ENCODE data around the gene MFAP3L. TPM values are rescaled to one million over a fixed set of nuclear protein-coding genes. Genes with fewer than 3 reads are reported as not detected.

Gene MFAP3L
- total RNA-seq = 1 to 10 TPM in 3 of 4 donors, under 1 TPM in 1; 0.23 to 1.8 (median 1.1) TPM

DNA sequence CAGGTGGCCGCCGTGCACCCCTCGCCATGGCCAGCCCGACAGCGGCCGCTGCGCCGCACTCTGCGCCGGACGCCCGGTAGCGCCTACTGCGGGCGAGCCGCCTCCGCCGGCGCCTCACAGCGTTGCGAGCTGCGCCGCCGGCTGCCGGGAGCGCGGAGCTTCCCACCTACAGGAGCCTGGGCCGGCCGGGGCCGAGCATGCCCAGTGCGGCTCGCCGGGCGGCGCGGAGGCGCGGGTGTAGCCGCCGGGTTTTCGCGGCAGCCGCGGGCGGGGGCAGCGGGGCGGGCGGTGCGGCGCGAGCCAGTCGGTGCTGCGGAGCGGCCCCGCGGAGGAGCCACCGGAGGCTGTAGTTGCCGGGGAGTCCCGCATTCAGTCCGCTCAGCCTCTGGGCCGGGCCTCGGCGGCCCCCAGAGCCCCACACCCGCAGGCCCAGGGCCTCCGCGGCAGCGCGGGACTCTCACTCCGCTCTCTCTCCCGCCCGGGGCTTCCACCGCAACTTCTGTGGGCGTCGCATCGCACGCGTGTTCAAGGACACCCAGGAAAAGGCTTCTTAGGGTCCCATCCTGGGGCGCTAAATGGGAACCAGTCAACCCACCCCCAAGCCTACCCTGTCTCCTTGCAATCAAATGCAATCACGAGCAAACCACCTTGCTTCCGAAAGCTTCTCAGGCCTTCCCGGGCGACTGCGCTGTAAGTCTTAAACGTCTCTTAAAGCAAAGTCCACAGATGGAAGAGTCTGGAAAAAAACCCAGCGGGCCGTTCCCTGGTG lies at the start of gene MFAP3L:
Gene MFAP3L (minus strand): TSS at position 143 of the 769 bp plus-strand sequence. CDS start 20,518 bp downstream, outside the sequence.
- WGBS, 2 donors = 1 to 6% methylated on average over 2 to 16 of the region's 86 CpGs

DNA sequence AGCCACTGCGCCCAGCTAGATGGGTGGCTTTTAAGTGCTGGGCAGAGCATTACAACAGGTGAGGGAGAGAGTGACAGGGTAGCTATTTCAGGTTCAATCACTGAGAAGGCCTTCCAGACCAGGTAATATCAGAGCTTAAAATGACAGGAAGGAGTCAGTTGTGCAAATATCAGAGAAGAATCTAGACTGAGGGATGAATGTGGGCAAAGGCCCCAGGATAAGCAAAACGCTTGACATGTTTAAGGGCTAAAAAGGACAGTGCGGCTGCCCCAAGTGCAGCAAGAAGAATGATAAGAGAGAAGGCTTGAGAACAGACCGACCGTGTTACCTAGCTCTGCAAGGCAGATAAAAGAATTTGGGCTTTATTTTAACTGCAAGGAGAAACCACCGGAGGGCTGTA lies 45.0 kb upstream of the MFAP3L start:
- 88 to 91% methylated on average over 5 to 6 of the region's 6 CpGs for WGBS, 2 donors
- no peak overlapping the region for H3K4me3 ChIP-seq
- TF ChIP-seq CTCF (IDR thresholded peaks at IDR 0.05) (no peak), POLR2A (IDR thresholded peaks at IDR 0.05) (no peak)
- no peak overlapping the region for H3K27ac ChIP-seq
- intact Hi-C loops (cut with DNase I) = no loop called here
- no peaks in the 10 kb centered on the region for H3K4me1 ChIP-seq
- no peaks in the 10 kb centered on the region for H3K9me3 ChIP-seq
- no peak for DNase-seq
- no peaks in the 10 kb centered on the region for H3K27me3 ChIP-seq
- peaks cover 0 to 14% (median 0%) of the 10 kb centered on the region in 3 donors for H3K36me3 ChIP-seq

More for the DNA sequence above, at the start of gene MFAP3L:
- Histone ChIP-seq H3K4me1 (peaks cover 3 to 15% (median 5%) of the 10 kb centered on the region in 3 donors), H3K27ac (peak within 1 kb of the TSS; percentile 87 to 93 (median 90)), H3K27me3 (peaks cover 0 to 31% (median 0%) of the 10 kb centered on the region in 4 donors), H3K4me3 (peak within 1 kb of the TSS; percentile 77 to 90 (median 82)), H3K36me3 (no peaks in the 10 kb centered on the region), H3K9me3 (no peaks in the 10 kb centered on the region)
- TF ChIP-seq POLR2A (IDR thresholded peaks at IDR 0.05) (peak in 2 of 4 donors; percentile 25 to 70), CTCF (IDR thresholded peaks at IDR 0.05) (peak in 1 of 6 experiments; percentile 23)
- peak; percentile 16 for DNase-seq
- intact Hi-C loops (cut with DNase I) = loop anchor here (10.0 kb wide), 1 partner anchor 412 kb away; the partner anchor contains the start of gene NEK1

DNA sequence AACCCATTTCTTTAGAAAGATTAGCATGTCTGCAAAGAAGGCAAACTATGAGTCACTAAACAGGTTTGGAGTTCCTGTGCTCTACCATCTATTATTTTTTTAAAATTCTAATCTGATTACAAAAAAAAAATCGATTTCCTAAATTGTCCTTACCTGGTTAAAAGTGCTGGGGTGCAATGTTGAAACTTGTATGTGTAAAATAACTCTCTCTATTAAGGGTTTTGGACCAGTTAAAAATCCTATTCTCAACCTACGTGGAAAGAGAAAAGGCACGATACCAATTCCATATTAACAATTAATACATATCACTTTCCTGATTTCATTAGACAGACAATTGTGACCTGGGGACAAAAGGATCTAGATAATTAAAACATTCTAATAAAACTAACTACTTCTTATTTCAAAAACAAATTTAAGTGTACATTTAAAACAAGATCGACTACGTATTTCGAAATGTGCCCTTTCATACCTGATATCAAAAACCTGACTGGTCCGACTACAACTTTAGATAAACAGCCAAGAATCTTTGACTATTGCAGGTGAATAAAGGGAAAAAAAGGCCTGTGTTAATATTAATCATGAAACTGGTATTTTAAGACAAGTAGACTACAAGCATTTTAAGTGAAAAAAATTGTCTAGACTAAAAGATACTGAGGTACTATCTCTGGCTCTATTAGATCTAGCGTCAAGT lies 42.4 kb upstream of the MFAP3L start:
- 88 to 92% methylated on average over 8 of the region's 8 CpGs for WGBS, 2 donors
- H3K36me3 ChIP-seq = peaks cover 0 to 16% (median 0%) of the 10 kb centered on the region in 3 donors
- no peak overlapping the region for H3K27ac ChIP-seq
- DNase-seq = no peak
- no peaks in the 10 kb centered on the region for H3K9me3 ChIP-seq
- intact Hi-C loops (cut with DNase I) = no loop called here
- H3K27me3 ChIP-seq = no peaks in the 10 kb centered on the region
- H3K4me3 ChIP-seq = no peak overlapping the region
- TF ChIP-seq POLR2A (IDR thresholded peaks at IDR 0.05) (no peak), CTCF (IDR thresholded peaks at IDR 0.05) (no peak)
- no peaks in the 10 kb centered on the region for H3K4me1 ChIP-seq

GRCh38 chr4:170059421-170059820 lies 33.2 kb upstream of the MFAP3L start:
- Histone ChIP-seq H3K4me1 (no peaks in the 10 kb centered on the region), H3K27me3 (no peaks in the 10 kb centered on the region), H3K4me3 (no peak overlapping the region), H3K36me3 (peaks cover 0 to 4% (median 0%) of the 10 kb centered on the region in 3 donors), H3K27ac (no peak overlapping the region), H3K9me3 (no peaks in the 10 kb centered on the region)
- intact Hi-C loops (cut with DNase I) = no loop called here
- TF ChIP-seq POLR2A (IDR thresholded peaks at IDR 0.05) = no peak
- WGBS, 2 donors = 77 to 81% methylated on average over 4 of the region's 4 CpGs
- DNase-seq = no peak

DNA sequence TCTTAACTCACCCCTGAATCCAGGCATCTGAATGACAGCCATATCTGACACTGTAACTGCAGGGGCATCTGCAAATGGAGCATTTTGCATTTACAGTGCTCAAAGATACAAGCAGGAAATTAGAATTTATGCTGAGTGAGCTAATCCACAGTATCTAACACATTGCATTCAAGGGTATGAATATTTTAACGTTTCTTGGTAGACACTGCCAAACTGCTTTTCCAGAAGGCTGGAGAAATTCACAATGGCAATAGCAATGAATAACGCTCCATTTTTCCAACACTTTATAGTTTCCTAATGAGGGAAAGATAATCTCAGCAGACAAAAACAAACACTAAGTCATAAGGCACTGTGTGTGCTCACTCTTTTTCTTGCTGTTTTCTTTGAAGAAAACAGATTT lies 32.6 kb upstream of the MFAP3L start:
- 67 to 72% methylated on average over 2 of the region's 2 CpGs for WGBS, 2 donors
- Histone ChIP-seq H3K27me3 (no peaks in the 10 kb centered on the region), H3K4me3 (no peak overlapping the region), H3K4me1 (no peaks in the 10 kb centered on the region), H3K9me3 (no peaks in the 10 kb centered on the region), H3K27ac (no peak overlapping the region), H3K36me3 (peaks cover 0 to 4% (median 0%) of the 10 kb centered on the region in 3 donors)
- TF ChIP-seq CTCF (IDR thresholded peaks at IDR 0.05) (no peak), POLR2A (IDR thresholded peaks at IDR 0.05) (no peak)
- no peak for DNase-seq
- intact Hi-C loops (cut with DNase I) = no loop called here
